Stromal cell of bone marrow (primary cell): ENCODE measurements around the gene LPCAT3.

Source experiments
- DNase-seq: peaks from one replicate; pipeline ENCODE4 v3.0.0-alpha.2; 2012; ENCODE audit warnings: low read depth

LPCAT3 gene

GRCh38 chr12:6936636-6937480 lies 81.4 kb downstream of the LPCAT3 start:
- DNase-seq, result no peak

GRCh38 chr12:6936194-6936635 lies 82.1 kb downstream of the LPCAT3 start:
- DNase-seq, result no peak

- DNase-seq, result no peak
Measured at GRCh38 chr12:6935371-6936193, 82.7 kb downstream of the LPCAT3 start.

GRCh38 chr12:6934110-6934509 lies 84.2 kb downstream of the LPCAT3 start:
- no peak for DNase-seq

GRCh38 chr12:6932766-6933165 lies 85.5 kb downstream of the LPCAT3 start:
- no peak for DNase-seq

GRCh38 chr12:6929466-6930452 lies 88.5 kb downstream of the LPCAT3 start:
- no peak for DNase-seq

- DNase-seq, result no peak
Measured at GRCh38 chr12:6928703-6929407, 89.4 kb downstream of the LPCAT3 start.

- DNase-seq, result no peak
Measured at GRCh38 chr12:6928022-6928702, 90.1 kb downstream of the LPCAT3 start.

GRCh38 chr12:6927379-6928021 lies 90.8 kb downstream of the LPCAT3 start, which contains the start of gene ATN1:
Gene ATN1, plus strand, starts transcription at chr12:6927959. Its CDS starts 6,043 bp downstream, at chr12:6934002.
- peak; percentile 68 for DNase-seq
